A549 (cell line): ENCODE data around the gene GCM1. TPM values are rescaled to one million over a fixed set of nuclear protein-coding genes. Genes with fewer than 3 reads are reported as not detected.

ENCODE experiments used
- ATAC-seq, 2 experiments: fragments of 200-7000 bp in 1 of 2; fragments of >200 bp in 1 of 2; cut with Nextera tagmentation in 1 of 2; cut with Tn5 transposase in 1 of 2; 3 replicates each; pipeline versions ENCODE4 v1.8.0 to v1.9.1; 2018 to 2020; ENCODE audit warnings: mild to moderate bottlenecking in 1 of 2, moderate library complexity in 1 of 2
- CTCF ChIA-PET: fragments of 300-600 bp; sonication (Branson Sonifier 250); formaldehyde crosslinking; extraction: SDS; loops from one replicate; lab custom pipeline; 2021; ENCODE audit warnings: antibody characterized with exemption, inconsistent platforms; lab: Yijun Ruan, JAX
- POLR2A ChIA-PET: fragments of 350-600 bp; formaldehyde crosslinking; extraction: SDS; loops from one replicate; lab custom pipeline; 2021; ENCODE audit warnings: antibody characterized with exemption, inconsistent platforms; lab: Yijun Ruan, JAX
- DNase-seq, 2 experiments: peaks; one replicate each; pipeline versions ENCODE4 v3.0.0 to v3.0.0-alpha.2; 2011 to 2016; ENCODE audit warnings: low read depth in 1 of 2, low spot score in 1 of 2
- FAIRE-seq: peaks from 2 replicates; lab custom pipeline; 2011; peaks lifted over from hg19 to GRCh38; lab: Jason Lieb, UNC
- H3K27ac ChIP-seq, 2 experiments: fragments of >200 bp; sonication (Bioruptor Twin); formaldehyde crosslinking; 3 replicates each; pipeline ENCODE4 v1.5.1; 2016 to 2017
- H3K4me1 ChIP-seq: fragments of >200 bp; sonication (Bioruptor Twin); formaldehyde crosslinking; 3 replicates; pipeline ENCODE4 v1.6.1; 2016
- H3K4me2 ChIP-seq: fragments of >200 bp; sonication (Bioruptor Twin); formaldehyde crosslinking; 3 replicates; pipeline ENCODE4 v1.6.1; 2016
- H3K4me3 ChIP-seq: fragments of >200 bp; sonication (Bioruptor Twin); formaldehyde crosslinking; 3 replicates; pipeline ENCODE4 v1.5.1; 2016
- H3K9me3 ChIP-seq: fragments of >200 bp; sonication (Bioruptor Twin); formaldehyde crosslinking; 3 replicates; pipeline ENCODE4 v1.6.1; 2016
- CHD2 ChIP-seq: fragments of 150-350 bp; IDR thresholded peaks from 2 replicates; pipeline ENCODE4 v1.6.1; 2014; ENCODE audit warnings: low read length; ENCODE audit not compliant: partially characterized antibody
- CHD4 ChIP-seq: fragments of 200-600 bp; sonication (generic); IDR thresholded peaks from 2 replicates; pipeline ENCODE4 v1.6.1; 2016; ENCODE audit warnings: antibody characterized with exemption, mild to moderate bottlenecking, borderline replicate concordance
- EHF ChIP-seq: fragments of 250-450 bp; sonication (Bioruptor Pico); IDR thresholded peaks from 2 replicates; pipeline ENCODE4 v1.5.0; 2020; ENCODE audit warnings: mild to moderate bottlenecking
- EHMT2 ChIP-seq: fragments of 200-600 bp; sonication (generic); IDR thresholded peaks from 2 replicates; pipeline ENCODE4 v1.6.1; 2016; ENCODE audit warnings: antibody characterized with exemption, low read depth, mild to moderate bottlenecking, moderate library complexity
- ELK1 ChIP-seq: fragments of 150-350 bp; IDR thresholded peaks from 2 replicates; pipeline ENCODE4 v1.6.1; 2014; ENCODE audit warnings: low read depth, mild to moderate bottlenecking, low read length
- EP300 ChIP-seq, 2 experiments: fragments of >200 bp; sonication (Bioruptor Twin); formaldehyde crosslinking; IDR thresholded peaks; 2 replicates in 1 of 2; 3 replicates in 1 of 2; pipeline ENCODE4 v1.6.1; 2016 to 2017
- FOXS1 ChIP-seq: fragments of 250-450 bp; sonication (Bioruptor Pico); IDR thresholded peaks from 2 replicates; pipeline ENCODE4 v1.5.0; 2020; ENCODE audit warnings: mild to moderate bottlenecking, moderate library complexity
- GATA3 ChIP-seq: IDR thresholded peaks from 2 replicates; pipeline ENCODE4 v1.6.1; 2012; ENCODE audit warnings: borderline replicate concordance
- JUN ChIP-seq, 2 experiments: fragments of >200 bp; sonication (Bioruptor Twin); formaldehyde crosslinking; IDR thresholded peaks; 2 replicates in 1 of 2; 3 replicates in 1 of 2; pipeline ENCODE4 v1.6.1; 2016 to 2017
- KDM5A ChIP-seq: fragments of 200-600 bp; sonication (generic); IDR thresholded peaks from 2 replicates; pipeline ENCODE4 v1.6.1; 2016; ENCODE audit warnings: antibody characterized with exemption, mild to moderate bottlenecking
- MAX ChIP-seq: IDR thresholded peaks from 2 replicates; pipeline ENCODE4 v1.6.1; 2012
- NFE2L2 ChIP-seq: fragments of 150-350 bp; conservative IDR thresholded peaks from 2 replicates; pipeline ENCODE4 v1.6.1; 2014; ENCODE audit warnings: low read length
- PHF8 ChIP-seq: fragments of 200-600 bp; sonication (generic); IDR thresholded peaks from 2 replicates; pipeline ENCODE4 v1.6.1; 2016; ENCODE audit warnings: low read depth, mild to moderate bottlenecking, antibody characterized with exemption, moderate library complexity, borderline replicate concordance
- POLR2AphosphoS2 ChIP-seq: conservative IDR thresholded peaks from 2 replicates; pipeline ENCODE4 v1.6.1; 2012; ENCODE audit warnings: low read length, improper control_type of control experiment, inconsistent platforms
- RARB ChIP-seq: fragments of 250-450 bp; sonication (Bioruptor Pico); IDR thresholded peaks from 2 replicates; pipeline ENCODE4 v1.8.0; 2021; ENCODE audit warnings: mild to moderate bottlenecking, moderate library complexity
- SREBF2 ChIP-seq: fragments of 450-650 bp; IDR thresholded peaks from 2 replicates; pipeline ENCODE4 v1.6.1; 2014; ENCODE audit warnings: mild to moderate bottlenecking, moderate library complexity
- TFCP2L1 ChIP-seq: fragments of 250-450 bp; sonication (Bioruptor Pico); IDR thresholded peaks from 2 replicates; pipeline ENCODE4 v1.5.0; 2021; ENCODE audit warnings: mild to moderate bottlenecking
- ZC3H11A ChIP-seq: fragments of 450-650 bp; IDR thresholded peaks from 2 replicates; pipeline ENCODE4 v1.6.1; 2014; ENCODE audit warnings: antibody characterized with exemption, mild to moderate bottlenecking
- WGBS: methylation state at CpG from one replicate; pipeline ENCODE4 v1.1.6; 2017; ENCODE audit errors: missing lambda C conversion rate; 5-methylcytosine and 5-hydroxymethylcytosine counted together
- polyA plus RNA-seq, 4 experiments: library from polyadenylated mRNA; depleted of rRNA in 3 of 4; stranded (reverse); fragments of >200 nt; fragmentation: RNase III in 1 of 4; extraction: RNeasy Plus Mini Kit Qiagen cat#74134 plus additional on column Dnase treatment in 1 of 4; gene quantifications; 2 replicates in 3 of 4; 3 replicates in 1 of 4; pipeline ENCODE4 v1.2.3, GENCODE V29; 2011 to 2017
- TF ChIP-seq, protein P1 (sequence below): fragments of 250-450 bp; sonication (Bioruptor Pico); IDR thresholded peaks from 2 replicates; pipeline ENCODE4 v1.5.0; 2020; ENCODE audit warnings: low read depth, mild to moderate bottlenecking, moderate library complexity
- TF ChIP-seq, protein P2 (sequence below): fragments of 250-450 bp; sonication (Bioruptor Pico); IDR thresholded peaks from 2 replicates; pipeline ENCODE4 v1.5.0; 2021; ENCODE audit warnings: mild to moderate bottlenecking, moderate library complexity, borderline replicate concordance
- TF ChIP-seq, protein P3 (sequence below): IDR thresholded peaks from 2 replicates; pipeline ENCODE4 v1.6.1; 2012

Gene GCM1
- polyA plus RNA-seq, 2 of the 4 experiments (the other 2 are of a cell fraction), result 0.03 to 0.08 TPM

GRCh38 chr6:53095716-53096115 is 52.9 kb downstream of the GCM1 start (continued):
- no peak for TF ChIP-seq ZC3H11A
- TF ChIP-seq, all 56 proteins: peak for 0

DNA sequence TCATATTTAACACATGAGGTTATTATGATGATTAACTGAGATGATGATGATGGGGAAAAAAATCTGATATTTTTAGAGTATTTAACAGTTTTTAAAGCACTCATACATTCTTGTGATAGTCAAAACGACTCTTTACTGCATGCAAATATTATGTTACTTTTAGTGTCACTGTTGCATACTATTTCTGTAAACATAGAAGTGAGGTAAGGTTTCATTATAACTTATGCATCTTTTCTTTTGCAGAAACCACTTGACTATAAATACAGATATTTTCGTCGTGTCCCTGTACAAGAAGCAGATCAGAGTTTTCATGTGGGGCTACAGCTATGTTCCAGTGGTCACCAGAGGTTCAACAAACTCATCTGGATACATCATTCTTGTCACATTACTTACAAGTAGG is 53.4 kb downstream of the GCM1 start:
- POLR2A ChIA-PET, result no interaction called here
- H3K4me3 ChIP-seq, result no peak overlapping the region
- ATAC-seq (no peak), FAIRE-seq (no peak), DNase-seq (no peak)
- H3K4me1 ChIP-seq, result no peaks in the 10 kb centered on the region
- 84% methylated on average over 3 of the region's 3 CpGs for WGBS
- TF ChIP-seq SREBF2, result no peak
- no peak for TF ChIP-seq GATA3
- TF ChIP-seq CHD2, result no peak
- no peak for TF ChIP-seq EHF (CRISPR knock-in tag)
- TF ChIP-seq POLR2AphosphoS2, result no peak
- TF ChIP-seq NFE2L2, result no peak
- TF ChIP-seq, protein P1, sequence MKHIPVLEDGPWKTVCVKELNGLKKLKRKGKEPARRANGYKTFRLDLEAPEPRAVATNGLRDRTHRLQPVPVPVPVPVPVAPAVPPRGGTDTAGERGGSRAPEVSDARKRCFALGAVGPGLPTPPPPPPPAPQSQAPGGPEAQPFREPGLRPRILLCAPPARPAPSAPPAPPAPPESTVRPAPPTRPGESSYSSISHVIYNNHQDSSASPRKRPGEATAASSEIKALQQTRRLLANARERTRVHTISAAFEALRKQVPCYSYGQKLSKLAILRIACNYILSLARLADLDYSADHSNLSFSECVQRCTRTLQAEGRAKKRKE, result no peak
- no peak for TF ChIP-seq ELK1
- TF ChIP-seq FOXS1 (CRISPR knock-in tag), result no peak
- no peak for TF ChIP-seq CHD4
- TF ChIP-seq RARB (CRISPR knock-in tag), result no peak
- TF ChIP-seq ZC3H11A, result no peak
- no peak for TF ChIP-seq KDM5A
- no peak for TF ChIP-seq JUN (IDR thresholded peaks at IDR 0.05)
- no peak for TF ChIP-seq MAX
- no peak for TF ChIP-seq PHF8
- no peak for TF ChIP-seq EP300 (IDR thresholded peaks at IDR 0.05)
- TF ChIP-seq EHMT2, result no peak
- TF ChIP-seq, protein P2, sequence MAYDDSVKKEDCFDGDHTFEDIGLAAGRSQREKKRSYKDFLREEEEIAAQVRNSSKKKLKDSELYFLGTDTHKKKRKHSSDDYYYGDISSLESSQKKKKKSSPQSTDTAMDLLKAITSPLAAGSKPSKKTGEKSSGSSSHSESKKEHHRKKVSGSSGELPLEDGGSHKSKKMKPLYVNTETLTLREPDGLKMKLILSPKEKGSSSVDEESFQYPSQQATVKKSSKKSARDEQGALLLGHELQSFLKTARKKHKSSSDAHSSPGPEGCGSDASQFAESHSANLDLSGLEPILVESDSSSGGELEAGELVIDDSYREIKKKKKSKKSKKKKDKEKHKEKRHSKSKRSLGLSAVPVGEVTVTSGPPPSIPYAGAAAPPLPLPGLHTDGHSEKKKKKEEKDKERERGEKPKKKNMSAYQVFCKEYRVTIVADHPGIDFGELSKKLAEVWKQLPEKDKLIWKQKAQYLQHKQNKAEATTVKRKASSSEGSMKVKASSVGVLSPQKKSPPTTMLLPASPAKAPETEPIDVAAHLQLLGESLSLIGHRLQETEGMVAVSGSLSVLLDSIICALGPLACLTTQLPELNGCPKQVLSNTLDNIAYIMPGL (CRISPR knock-in tag), result no peak
- H3K9me3 ChIP-seq, result no peaks in the 10 kb centered on the region
- CTCF ChIA-PET, result interaction anchor here (1.0 kb wide), 1 partner anchor 409 kb away, joined by 3 read pairs; no protein-coding TSS in a partner anchor
- H3K27ac ChIP-seq, result no peak overlapping the region
- no peak overlapping the region for H3K4me2 ChIP-seq

- no peak for FAIRE-seq
- TF ChIP-seq EHMT2 (no peak), TFCP2L1 (CRISPR knock-in tag) (no peak), ELK1 (no peak)
- TF ChIP-seq, protein P3, sequence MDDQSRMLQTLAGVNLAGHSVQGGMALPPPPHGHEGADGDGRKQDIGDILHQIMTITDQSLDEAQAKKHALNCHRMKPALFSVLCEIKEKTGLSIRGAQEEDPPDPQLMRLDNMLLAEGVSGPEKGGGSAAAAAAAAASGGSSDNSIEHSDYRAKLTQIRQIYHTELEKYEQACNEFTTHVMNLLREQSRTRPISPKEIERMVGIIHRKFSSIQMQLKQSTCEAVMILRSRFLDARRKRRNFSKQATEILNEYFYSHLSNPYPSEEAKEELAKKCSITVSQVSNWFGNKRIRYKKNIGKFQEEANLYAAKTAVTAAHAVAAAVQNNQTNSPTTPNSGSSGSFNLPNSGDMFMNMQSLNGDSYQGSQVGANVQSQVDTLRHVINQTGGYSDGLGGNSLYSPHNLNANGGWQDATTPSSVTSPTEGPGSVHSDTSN, result no peak
- POLR2A ChIA-PET, result no interaction called here
Observed at GRCh38 chr6:53090576-53090975, 58.1 kb downstream of the GCM1 start.

More at GRCh38 chr6:53090576-53090975, 58.1 kb downstream of the GCM1 start:
- no peak overlapping the region for H3K4me2 ChIP-seq
- no peaks in the 10 kb centered on the region for H3K9me3 ChIP-seq
- no peak overlapping the region for H3K4me3 ChIP-seq
- 95% methylated on average over 2 of the region's 2 CpGs for WGBS
- H3K4me1 ChIP-seq, result no peaks in the 10 kb centered on the region
- DNase-seq (no peak), ATAC-seq (no peak)
- no peak overlapping the region for H3K27ac ChIP-seq
- CTCF ChIA-PET, result no interaction called here
